K562 (cell line): ENCODE data around the gene DNAJB6. TPM values are rescaled to one million over a fixed set of nuclear protein-coding genes. Genes with fewer than 3 reads are reported as not detected.
A peak's percentile ranks its signal among the peaks of the same experiment; 100 is the strongest.

ENCODE experiments used
- ATAC-seq: fragments of 200-7000 bp; cut with Tn5 transposase; 3 replicates; pipeline ENCODE4 v1.9.1; 2020; ENCODE audit warnings: moderate library complexity
- BruUV-seq: library from RNA; stranded (reverse); fragments of 400-500 nt; replicated peaks from 2 replicates; lab custom pipeline; 2021; lab: Mats Ljungman, UMichigan
- CTCF ChIA-PET: fragments of 300-600 bp; formaldehyde crosslinking; extraction: SDS; loops from one replicate; lab custom pipeline; 2021; ENCODE audit warnings: low intra/inter-chr PET ratio; lab: Yijun Ruan, JAX
- POLR2A ChIA-PET: fragments of 300-600, 350-650 bp; sonication (Branson Sonifier 250); formaldehyde crosslinking; extraction: SDS; loops from one replicate; lab custom pipeline; 2021; ENCODE audit warnings: antibody characterized with exemption, inconsistent platforms; lab: Yijun Ruan, JAX
- DNase-seq, 4 experiments: peaks; one replicate each; pipeline versions ENCODE4 v3.0.0 to v3.0.0-alpha.2; 2011 to 2018; ENCODE audit warnings: low spot score in 3 of 4, mixed read lengths in 3 of 4; ENCODE audit errors: extremely low read depth in 1 of 4
- FAIRE-seq: peaks from 2 replicates; lab custom pipeline; 2011; peaks lifted over from hg19 to GRCh38; lab: Jason Lieb, UNC
- H2AFZ ChIP-seq: 2 replicates; pipeline ENCODE4 v1.6.0; 2011; ENCODE audit warnings: low read depth, low read length, control low read depth, inconsistent platforms
- H3K27ac ChIP-seq: fragments of 200-600 bp; 3 replicates; pipeline ENCODE4 v1.8.0; 2011; ENCODE audit warnings: low read depth, mild to moderate bottlenecking, control low read depth, inconsistent platforms, low read length, moderate library complexity, mixed read lengths; ENCODE audit errors: extremely low read depth
- H3K27me3 ChIP-seq, 2 experiments: fragments of 300-600 bp in 1 of 2; 2 replicates in 1 of 2; 3 replicates in 1 of 2; pipeline versions ENCODE4 v1.6.0 to v1.8.0; 2011; ENCODE audit warnings: inconsistent platforms in 2 of 2, low read length in 2 of 2, mild to moderate bottlenecking in 1 of 2, mixed read lengths in 1 of 2, moderate library complexity in 1 of 2; ENCODE audit not compliant: control insufficient read depth in 2 of 2, insufficient read depth in 2 of 2
- H3K36me3 ChIP-seq: fragments of 300-600 bp; 3 replicates; pipeline ENCODE4 v1.8.0; 2011; ENCODE audit warnings: mild to moderate bottlenecking, low read length, inconsistent platforms; ENCODE audit not compliant: control insufficient read depth, insufficient read depth
- H3K4me1 ChIP-seq, 2 experiments: fragments of 200-600 bp in 1 of 2; replicated peaks in 1 of 2; 2 replicates in 1 of 2; 3 replicates in 1 of 2; pipeline versions ENCODE4 v1.5.1 to v1.8.0; 2011; ENCODE audit warnings: inconsistent platforms in 2 of 2, low read length in 2 of 2, mild to moderate bottlenecking in 1 of 2, mixed read lengths in 1 of 2, moderate library complexity in 1 of 2; ENCODE audit not compliant: control insufficient read depth in 2 of 2, insufficient read depth in 2 of 2
- H3K4me2 ChIP-seq: 2 replicates; pipeline ENCODE4 v1.6.1; 2011; ENCODE audit warnings: low read length, control low read depth, inconsistent platforms, mixed read lengths; ENCODE audit not compliant: insufficient read depth
- H3K4me3 ChIP-seq: fragments of 200-600 bp; sonication (generic), shearing (Covaris generic); 2 replicates; pipeline ENCODE4 v1.5.1; 2016; ENCODE audit warnings: control low read depth, inconsistent platforms
- H3K79me2 ChIP-seq: fragments of 200-600 bp; 3 replicates; pipeline ENCODE4 v1.8.0; 2011; ENCODE audit warnings: low read length, inconsistent platforms; ENCODE audit not compliant: control insufficient read depth, insufficient read depth
- H3K9ac ChIP-seq, 2 experiments: 2 replicates each; pipeline versions ENCODE4 v1.6.0 to v1.6.1; 2011; ENCODE audit warnings: low read depth in 2 of 2, low read length in 2 of 2, control low read depth in 1 of 2, inconsistent platforms in 1 of 2, mild to moderate bottlenecking in 1 of 2, mixed read lengths in 1 of 2; ENCODE audit not compliant: insufficient read depth in 1 of 2
- H3K9me1 ChIP-seq: one replicate; pipeline ENCODE4 v1.6.0; 2011; ENCODE audit warnings: inconsistent platforms, mild to moderate bottlenecking, low read length, moderate library complexity; ENCODE audit not compliant: control insufficient read depth, insufficient read depth
- H3K9me3 ChIP-seq: replicated peaks from 2 replicates; pipeline ENCODE4 v1.5.1; 2011; ENCODE audit warnings: low read depth, low read length, inconsistent platforms; ENCODE audit not compliant: control insufficient read depth, insufficient read depth
- H4K20me1 ChIP-seq: replicated peaks from 2 replicates; pipeline ENCODE4 v1.6.1; 2011; ENCODE audit warnings: low read length, inconsistent platforms, mixed read lengths; ENCODE audit not compliant: control insufficient read depth, insufficient read depth
- BHLHE40 ChIP-seq: IDR thresholded peaks from 2 replicates; pipeline ENCODE4 v1.6.1; 2011; ENCODE audit warnings: low read length, improper control_type of control experiment
- CBX2 ChIP-seq: fragments of 200-600 bp; sonication (generic); IDR thresholded peaks from one replicate; pipeline ENCODE4 v1.6.1; 2012; ENCODE audit warnings: mild to moderate bottlenecking, low read length, inconsistent platforms; ENCODE audit not compliant: insufficient read depth, poor library complexity, severe bottlenecking
- CSDE1 ChIP-seq, 2 experiments: fragments of 450-650 bp; IDR thresholded peaks; 2 replicates each; pipeline ENCODE4 v1.6.1; 2016; ENCODE audit warnings: mild to moderate bottlenecking in 1 of 2
- EGR1 ChIP-seq: fragments of 450-650 bp; conservative IDR thresholded peaks from 2 replicates; pipeline ENCODE4 v1.6.1; 2017; ENCODE audit warnings: mild to moderate bottlenecking
- GABPB2 ChIP-seq: fragments of 250-450 bp; sonication (Bioruptor Pico); conservative IDR thresholded peaks from 2 replicates; pipeline ENCODE4 v1.5.1; 2021; ENCODE audit warnings: mild to moderate bottlenecking
- GATAD2A ChIP-seq: fragments of 450-650 bp; IDR thresholded peaks from 2 replicates; pipeline ENCODE4 v1.6.1; 2017
- KLF1 ChIP-seq: fragments of 450-650 bp; IDR thresholded peaks from 2 replicates; pipeline ENCODE4 v1.6.1; 2016; ENCODE audit warnings: missing genetic modification characterization, missing compliant biosample characterization
- PHB2 ChIP-seq: fragments of 450-650 bp; IDR thresholded peaks from 2 replicates; pipeline ENCODE4 v1.6.1; 2017; ENCODE audit warnings: low read depth
- RNF2 ChIP-seq: sonication (generic); IDR thresholded peaks from 2 replicates; pipeline ENCODE4 v1.6.1; 2016
- ZNF133 ChIP-seq: fragments of 250-450 bp; sonication (Bioruptor Pico); IDR thresholded peaks from 2 replicates; pipeline ENCODE4 v1.4.0; 2020; ENCODE audit warnings: mild to moderate bottlenecking
- ZNF263 ChIP-seq: sonication (generic); formaldehyde crosslinking; IDR thresholded peaks from 2 replicates; pipeline ENCODE4 v1.8.0; 2022; ENCODE audit warnings: mild to moderate bottlenecking, missing genetic modification reagents, borderline replicate concordance
- ZNF274 ChIP-seq: IDR thresholded peaks from 2 replicates; pipeline ENCODE4 v1.6.1; 2011; ENCODE audit warnings: low read depth, mild to moderate bottlenecking, low read length, moderate library complexity, borderline replicate concordance
- ZSCAN32 ChIP-seq: fragments of 450-650 bp; formaldehyde crosslinking; IDR thresholded peaks from 2 replicates; pipeline ENCODE4 v1.4.0; 2020; ENCODE audit warnings: mild to moderate bottlenecking, moderate library complexity
- WGBS: fragments of 100-300 bp; shearing (Covaris generic); methylation state at CpG from one replicate; pipeline ENCODE4 v1.1.6; 2016; ENCODE audit warnings: low coverage, mixed read lengths; ENCODE audit not compliant: insufficient coverage; ENCODE audit errors: missing lambda C conversion rate; 5-methylcytosine and 5-hydroxymethylcytosine counted together
- in situ Hi-C: fragments of 300-500 bp; cut with MboI; formaldehyde crosslinking; loops from 4 replicates; pipeline ENCODE4 v1.15.0; 2018; ENCODE audit warnings: inconsistent platforms, mixed read lengths
- intact Hi-C: fragments of 100-400 bp; cut with micrococcal nuclease; formaldehyde crosslinking; loops from 2 replicates; pipeline ENCODE4 v1.14.2; 2022
- polyA plus RNA-seq, 8 experiments: library from polyadenylated mRNA; depleted of rRNA in 4 of 8; stranded (reverse) in 5 of 8; unstranded in 3 of 8; fragments of >200 nt; fragmentation: Nextera tagmentation in 2 of 8; fragmentation: Illumina TruSeq in 1 of 8; extraction: Ambion mirVana in 2 of 8; extraction: Trizol in 1 of 8; gene quantifications; 2 replicates each; pipeline versions ENCODE4 v1.2.1 to v1.2.3, GENCODE V29; 2011 to 2014; ENCODE audit warnings: inconsistent platforms in 1 of 8, missing spikeins in 1 of 8
- total RNA-seq, 7 experiments: library from RNA; depleted of rRNA in 6 of 7; stranded (reverse); fragments of >200 nt in 6 of 7; fragmentation: Illumina TruSeq in 2 of 7; extraction: Trizol in 2 of 7; gene quantifications; 2 replicates each; pipeline versions ENCODE4 v1.2.1 to v1.2.3, GENCODE V29; 2011 to 2021; ENCODE audit warnings: low replicate concordance in 1 of 7
- TF ChIP-seq, protein P1 (sequence below): sonication (generic); formaldehyde crosslinking; IDR thresholded peaks from 2 replicates; pipeline ENCODE4 v1.8.1; 2023; ENCODE audit warnings: mild to moderate bottlenecking, missing genetic modification reagents, moderate library complexity
- TF ChIP-seq, protein P2 (sequence below): sonication (generic); formaldehyde crosslinking; IDR thresholded peaks from 2 replicates; pipeline ENCODE4 v1.8.0; 2022; ENCODE audit warnings: mild to moderate bottlenecking, missing genetic modification reagents, borderline replicate concordance
- TF ChIP-seq, protein P3 (sequence below): fragments of 150-350 bp; conservative IDR thresholded peaks from 2 replicates; pipeline ENCODE4 v1.6.1; 2014; ENCODE audit warnings: low read length
- TF ChIP-seq, protein P4 (sequence below): fragments of 450-650 bp; formaldehyde crosslinking; IDR thresholded peaks from 2 replicates; pipeline ENCODE4 v1.4.0; 2020; ENCODE audit warnings: mild to moderate bottlenecking, moderate library complexity

Gene DNAJB6
- total and polyA plus RNA-seq, 9 of the 15 experiments (the other 6 are each of a cell fraction or from before 2014, with no cell fraction given): 84.5 to 158 (median 135) TPM

DNA sequence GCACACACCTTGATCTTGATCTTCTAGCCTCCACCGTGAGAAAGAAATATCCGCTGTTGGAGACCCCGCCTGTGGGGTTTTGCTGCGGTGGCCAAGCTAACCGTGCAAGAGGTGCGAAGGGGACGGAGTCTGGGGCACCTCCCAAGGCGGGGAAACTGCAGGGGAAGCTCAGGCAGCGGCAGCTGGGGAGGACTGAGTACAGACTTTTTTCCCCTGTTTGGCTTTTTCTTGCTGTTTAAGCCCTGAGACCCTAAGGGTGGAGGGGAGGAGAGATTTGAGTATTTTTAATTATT, 108.0 kb downstream of the DNAJB6 start:
- intact Hi-C loops: no loop called here
- no peak overlapping the region for H3K27ac ChIP-seq
- H3K9ac ChIP-seq: no peak overlapping the region
- no peak overlapping the region for H3K4me3 ChIP-seq
- H3K36me3 ChIP-seq: no peaks in the 10 kb centered on the region
- H3K27me3 ChIP-seq: peaks cover 31 to 44% of the 10 kb centered on the region in 2 experiments
- H3K4me2 ChIP-seq: no peak overlapping the region
- CTCF ChIA-PET: no interaction called here
- in situ Hi-C loops: no loop called here
- H2AFZ ChIP-seq: no peak overlapping the region
- POLR2A ChIA-PET: no interaction called here
- no peaks in the 10 kb centered on the region for H3K9me1 ChIP-seq
- BruUV-seq: no TSS peak
- no peaks in the 10 kb centered on the region for H3K9me3 ChIP-seq
- DNase-seq (no peak), FAIRE-seq (no peak)
- no peaks in the 10 kb centered on the region for H4K20me1 ChIP-seq
- peaks cover 0 to 12% of the 10 kb centered on the region in 2 experiments; a peak in 1 of 5 replicates for H3K4me1 ChIP-seq
- no peak for TF ChIP-seq EGR1
- no peak for TF ChIP-seq ZNF263
- TF ChIP-seq, protein P1, sequence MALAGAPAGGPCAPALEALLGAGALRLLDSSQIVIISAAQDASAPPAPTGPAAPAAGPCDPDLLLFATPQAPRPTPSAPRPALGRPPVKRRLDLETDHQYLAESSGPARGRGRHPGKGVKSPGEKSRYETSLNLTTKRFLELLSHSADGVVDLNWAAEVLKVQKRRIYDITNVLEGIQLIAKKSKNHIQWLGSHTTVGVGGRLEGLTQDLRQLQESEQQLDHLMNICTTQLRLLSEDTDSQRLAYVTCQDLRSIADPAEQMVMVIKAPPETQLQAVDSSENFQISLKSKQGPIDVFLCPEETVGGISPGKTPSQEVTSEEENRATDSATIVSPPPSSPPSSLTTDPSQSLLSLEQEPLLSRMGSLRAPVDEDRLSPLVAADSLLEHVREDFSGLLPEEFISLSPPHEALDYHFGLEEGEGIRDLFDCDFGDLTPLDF (CRISPR knock-in tag): no peak
- TF ChIP-seq KLF1 (tag): no peak
- TF ChIP-seq, protein P2, sequence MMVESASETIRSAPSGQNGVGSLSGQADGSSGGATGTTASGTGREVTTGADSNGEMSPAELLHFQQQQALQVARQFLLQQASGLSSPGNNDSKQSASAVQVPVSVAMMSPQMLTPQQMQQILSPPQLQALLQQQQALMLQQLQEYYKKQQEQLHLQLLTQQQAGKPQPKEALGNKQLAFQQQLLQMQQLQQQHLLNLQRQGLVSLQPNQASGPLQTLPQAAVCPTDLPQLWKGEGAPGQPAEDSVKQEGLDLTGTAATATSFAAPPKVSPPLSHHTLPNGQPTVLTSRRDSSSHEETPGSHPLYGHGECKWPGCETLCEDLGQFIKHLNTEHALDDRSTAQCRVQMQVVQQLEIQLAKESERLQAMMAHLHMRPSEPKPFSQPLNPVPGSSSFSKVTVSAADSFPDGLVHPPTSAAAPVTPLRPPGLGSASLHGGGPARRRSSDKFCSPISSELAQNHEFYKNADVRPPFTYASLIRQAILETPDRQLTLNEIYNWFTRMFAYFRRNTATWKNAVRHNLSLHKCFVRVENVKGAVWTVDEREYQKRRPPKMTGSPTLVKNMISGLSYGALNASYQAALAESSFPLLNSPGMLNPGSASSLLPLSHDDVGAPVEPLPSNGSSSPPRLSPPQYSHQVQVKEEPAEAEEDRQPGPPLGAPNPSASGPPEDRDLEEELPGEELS: no peak
- TF ChIP-seq BHLHE40: no peak
- TF ChIP-seq, protein P3, sequence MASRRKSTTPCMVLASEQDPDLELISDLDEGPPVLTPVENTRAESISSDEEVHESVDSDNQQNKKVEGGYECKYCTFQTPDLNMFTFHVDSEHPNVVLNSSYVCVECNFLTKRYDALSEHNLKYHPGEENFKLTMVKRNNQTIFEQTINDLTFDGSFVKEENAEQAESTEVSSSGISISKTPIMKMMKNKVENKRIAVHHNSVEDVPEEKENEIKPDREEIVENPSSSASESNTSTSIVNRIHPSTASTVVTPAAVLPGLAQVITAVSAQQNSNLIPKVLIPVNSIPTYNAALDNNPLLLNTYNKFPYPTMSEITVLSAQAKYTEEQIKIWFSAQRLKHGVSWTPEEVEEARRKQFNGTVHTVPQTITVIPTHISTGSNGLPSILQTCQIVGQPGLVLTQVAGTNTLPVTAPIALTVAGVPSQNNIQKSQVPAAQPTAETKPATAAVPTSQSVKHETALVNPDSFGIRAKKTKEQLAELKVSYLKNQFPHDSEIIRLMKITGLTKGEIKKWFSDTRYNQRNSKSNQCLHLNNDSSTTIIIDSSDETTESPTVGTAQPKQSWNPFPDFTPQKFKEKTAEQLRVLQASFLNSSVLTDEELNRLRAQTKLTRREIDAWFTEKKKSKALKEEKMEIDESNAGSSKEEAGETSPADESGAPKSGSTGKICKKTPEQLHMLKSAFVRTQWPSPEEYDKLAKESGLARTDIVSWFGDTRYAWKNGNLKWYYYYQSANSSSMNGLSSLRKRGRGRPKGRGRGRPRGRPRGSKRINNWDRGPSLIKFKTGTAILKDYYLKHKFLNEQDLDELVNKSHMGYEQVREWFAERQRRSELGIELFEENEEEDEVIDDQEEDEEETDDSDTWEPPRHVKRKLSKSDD: no peak
- no peak for TF ChIP-seq CSDE1 (IDR thresholded peaks at IDR 0.05)
- no peak for TF ChIP-seq CBX2
- no peak for TF ChIP-seq RNF2
- TF ChIP-seq ZNF274: no peak
- TF ChIP-seq GABPB2: no peak
- no peak for TF ChIP-seq PHB2
- TF ChIP-seq, protein P4, sequence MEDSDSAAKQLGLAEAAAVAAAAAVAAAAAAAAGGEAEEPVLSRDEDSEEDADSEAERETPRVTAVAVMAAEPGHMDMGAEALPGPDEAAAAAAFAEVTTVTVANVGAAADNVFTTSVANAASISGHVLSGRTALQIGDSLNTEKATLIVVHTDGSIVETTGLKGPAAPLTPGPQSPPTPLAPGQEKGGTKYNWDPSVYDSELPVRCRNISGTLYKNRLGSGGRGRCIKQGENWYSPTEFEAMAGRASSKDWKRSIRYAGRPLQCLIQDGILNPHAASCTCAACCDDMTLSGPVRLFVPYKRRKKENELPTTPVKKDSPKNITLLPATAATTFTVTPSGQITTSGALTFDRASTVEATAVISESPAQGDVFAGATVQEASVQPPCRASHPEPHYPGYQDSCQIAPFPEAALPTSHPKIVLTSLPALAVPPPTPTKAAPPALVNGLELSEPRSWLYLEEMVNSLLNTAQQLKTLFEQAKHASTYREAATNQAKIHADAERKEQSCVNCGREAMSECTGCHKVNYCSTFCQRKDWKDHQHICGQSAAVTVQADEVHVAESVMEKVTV (CRISPR knock-in tag): no peak
- TF ChIP-seq ZSCAN32 (CRISPR knock-in tag): no peak
- no peak for TF ChIP-seq GATAD2A
- TF ChIP-seq ZNF133: no peak
- TF ChIP-seq, all 486 proteins: peak for 0
- H3K79me2 ChIP-seq: no peaks in the 10 kb centered on the region
- ATAC-seq: peak; percentile 23
- 0% methylated on average over 9 of the region's 9 CpGs for WGBS
